HEK293T (cell line): ENCODE results near the gene WDR54.
A peak's percentile ranks its signal among the peaks of the same experiment; 100 is the strongest.

Source experiments
- CTCF ChIA-PET: fragments of 350-600 bp; formaldehyde crosslinking; extraction: SDS; loops from one replicate; lab custom pipeline; 2021; ENCODE audit warnings: antibody characterized with exemption, inconsistent platforms; lab: Yijun Ruan, JAX
- POLR2A ChIA-PET: fragments of 350-600 bp; formaldehyde crosslinking; extraction: SDS; loops from one replicate; lab custom pipeline; 2020; ENCODE audit warnings: antibody characterized with exemption, inconsistent platforms; lab: Yijun Ruan, JAX
- DNase-seq: peaks from one replicate; pipeline ENCODE4 v3.0.0; 2012; ENCODE audit warnings: mixed read lengths; ENCODE audit errors: extremely low spot score
- ARNT ChIP-seq: fragments of 450-650 bp; IDR thresholded peaks from 2 replicates; pipeline ENCODE4 v1.6.1; 2017; ENCODE audit warnings: mild to moderate bottlenecking
- BHLHE40 ChIP-seq: fragments of 450-650 bp; IDR thresholded peaks from 2 replicates; pipeline ENCODE4 v1.6.1; 2016; ENCODE audit warnings: mild to moderate bottlenecking, moderate library complexity, borderline replicate concordance
- CTBP1 ChIP-seq: fragments of 450-650 bp; IDR thresholded peaks from 2 replicates; pipeline ENCODE4 v1.6.1; 2016; ENCODE audit warnings: borderline replicate concordance
- ELF4 ChIP-seq: fragments of 450-650 bp; IDR thresholded peaks from 2 replicates; pipeline ENCODE4 v1.6.1; 2017; ENCODE audit warnings: antibody characterized with exemption
- FOXA1 ChIP-seq: fragments of 450-650 bp; IDR thresholded peaks from 2 replicates; pipeline ENCODE4 v1.6.1; 2016; ENCODE audit warnings: mild to moderate bottlenecking
- FOXK2 ChIP-seq: fragments of 450-650 bp; IDR thresholded peaks from 2 replicates; pipeline ENCODE4 v1.6.1; 2016; ENCODE audit warnings: mild to moderate bottlenecking
- FOXM1 ChIP-seq: fragments of 450-650 bp; IDR thresholded peaks from 2 replicates; pipeline ENCODE4 v1.6.1; 2017; ENCODE audit warnings: mild to moderate bottlenecking, borderline replicate concordance
- HDGF ChIP-seq: fragments of 450-650 bp; IDR thresholded peaks from 2 replicates; pipeline ENCODE4 v1.6.1; 2017; ENCODE audit warnings: antibody characterized with exemption, borderline replicate concordance
- L3MBTL2 ChIP-seq: fragments of 450-650 bp; conservative IDR thresholded peaks from 2 replicates; pipeline ENCODE4 v1.6.1; 2016; ENCODE audit warnings: mild to moderate bottlenecking
- LEF1 ChIP-seq: fragments of 450-650 bp; IDR thresholded peaks from 2 replicates; pipeline ENCODE4 v1.6.1; 2017; ENCODE audit warnings: mild to moderate bottlenecking, borderline replicate concordance
- NFRKB ChIP-seq: fragments of 450-650 bp; IDR thresholded peaks from 2 replicates; pipeline ENCODE4 v1.6.1; 2016; ENCODE audit warnings: mild to moderate bottlenecking, moderate library complexity
- PKNOX1 ChIP-seq: fragments of 450-650 bp; IDR thresholded peaks from 2 replicates; pipeline ENCODE4 v1.6.1; 2016
- SP1 ChIP-seq: fragments of 450-650 bp; IDR thresholded peaks from 2 replicates; pipeline ENCODE4 v1.6.1; 2017
- SUZ12 ChIP-seq: fragments of 450-650 bp; IDR thresholded peaks from 2 replicates; pipeline ENCODE4 v1.6.1; 2016; ENCODE audit warnings: mild to moderate bottlenecking
- TARDBP ChIP-seq: fragments of 450-650 bp; IDR thresholded peaks from 2 replicates; pipeline ENCODE4 v1.6.1; 2016
- ZNF384 ChIP-seq: fragments of 450-650 bp; IDR thresholded peaks from 2 replicates; pipeline ENCODE4 v1.6.1; 2016

WDR54 gene

GRCh38 chr2:74421221-74421870 is at the start of gene WDR54, which contains the start of gene C2orf81:
Gene WDR54 (plus strand): TSS chr2:74421730. CDS start chr2:74422154, 424 bp downstream.
Gene C2orf81 (minus strand): TSS chr2:74421619. CDS start chr2:74421560, 59 bp downstream.
- peak; percentile 97 for DNase-seq
- ChIA-PET CTCF (no interaction called here), POLR2A (interaction anchor here (0.6 to 2.7 kb wide), 10 partner anchors 8 to 80 kb away, joined by 3 to 20 read pairs (median 5); partner anchors contain the start of genes INO80B, MRPL53 and WBP1)
- TF ChIP-seq L3MBTL2: peak; percentile 94
- TF ChIP-seq SUZ12: no peak
- TF ChIP-seq HDGF: no peak

GRCh38 chr2:74372674-74373073 is 48.9 kb upstream of the WDR54 start:
- ChIA-PET CTCF (interaction anchor here (0.7 kb wide), 1 partner anchor 9 kb away, joined by 3 read pairs; no protein-coding TSS in a partner anchor), POLR2A (no interaction called here)
- DNase-seq: no peak
- TF ChIP-seq SUZ12: no peak
- no peak for TF ChIP-seq ARNT
- no peak for TF ChIP-seq TARDBP
- TF ChIP-seq BHLHE40: no peak
- no peak for TF ChIP-seq HDGF

DNA sequence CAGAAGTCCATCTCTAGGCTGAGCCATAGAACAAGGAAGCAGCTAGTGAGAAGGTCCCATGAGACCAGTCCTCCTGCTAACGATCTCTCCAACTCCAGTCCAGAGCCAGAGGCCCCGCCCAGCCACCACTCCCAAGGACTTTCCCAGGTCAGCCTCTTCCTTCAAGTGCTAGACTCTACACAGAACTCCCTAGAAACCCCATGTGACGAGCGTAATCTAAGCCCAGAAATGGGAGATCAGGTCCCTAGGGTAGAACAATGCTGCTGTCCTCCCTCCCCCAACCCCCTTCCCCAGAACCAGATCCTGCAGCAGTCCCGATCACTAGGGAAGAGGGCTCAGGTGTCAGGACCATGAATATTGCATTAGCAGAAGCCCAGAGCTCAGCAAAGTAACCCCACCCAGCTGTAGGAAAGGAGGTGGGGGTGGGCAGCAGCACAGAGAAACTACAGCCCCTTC is 48.3 kb upstream of the WDR54 start:
- CTCF ChIA-PET: no interaction called here
- POLR2A ChIA-PET: no interaction called here
- TF ChIP-seq SUZ12 (no peak), PKNOX1 (no peak), TARDBP (no peak), SP1 (no peak), FOXK2 (no peak), HDGF (no peak), NFRKB (no peak), FOXM1 (no peak), ELF4 (no peak), BHLHE40 (no peak), LEF1 (no peak), ARNT (no peak), L3MBTL2 (no peak), CTBP1 (no peak), FOXA1 (no peak), ZNF384 (no peak)

DNA sequence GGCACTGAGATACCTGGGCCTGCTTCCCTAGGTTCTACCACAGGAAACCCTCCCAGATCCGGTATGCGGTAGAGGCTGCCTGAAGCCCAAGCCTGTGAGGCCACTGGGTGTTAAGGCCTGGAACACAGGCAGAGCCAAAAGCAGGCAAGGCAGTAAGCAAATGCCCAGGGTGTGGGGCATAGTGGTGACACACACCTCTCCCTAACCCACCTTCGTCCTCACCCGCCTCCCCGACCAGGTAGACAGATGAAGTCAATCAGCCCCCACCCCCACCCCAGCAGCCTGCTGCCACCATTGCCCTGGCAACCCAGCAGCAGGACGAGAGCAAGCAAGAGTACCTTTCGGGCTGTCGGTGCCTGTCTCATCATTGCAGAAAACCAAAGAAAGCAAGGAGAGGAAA is 47.5 kb upstream of the WDR54 start:
- POLR2A ChIA-PET: no interaction called here
- DNase-seq: no peak
- TF ChIP-seq FOXM1 (no peak), TARDBP (no peak), SUZ12 (no peak), PKNOX1 (no peak), CTBP1 (no peak), LEF1 (no peak), L3MBTL2 (no peak), ELF4 (no peak), FOXK2 (no peak), HDGF (no peak), SP1 (no peak), BHLHE40 (no peak), ARNT (no peak), NFRKB (no peak), FOXA1 (no peak), ZNF384 (no peak)
- CTCF ChIA-PET: no interaction called here

More for the DNA sequence above, 48.3 kb upstream of the WDR54 start:
- DNase-seq: peak; percentile 34

GRCh38 chr2:74374509-74375205 is 46.9 kb upstream of the WDR54 start:
- CTCF ChIA-PET: interaction anchor here (1.3 kb wide), 1 partner anchor 40 kb away, joined by 3 read pairs; no protein-coding TSS in a partner anchor
- TF ChIP-seq ELF4 (no peak), NFRKB (no peak), HDGF (no peak), SP1 (no peak), FOXM1 (no peak), FOXK2 (no peak), PKNOX1 (no peak), ARNT (no peak), LEF1 (no peak), BHLHE40 (no peak), ZNF384 (no peak), FOXA1 (no peak), SUZ12 (no peak), TARDBP (no peak), L3MBTL2 (no peak), CTBP1 (no peak)
- POLR2A ChIA-PET: interaction anchor here (1.2 kb wide), 1 partner anchor 17 kb away, joined by 6 read pairs; no protein-coding TSS in a partner anchor
- DNase-seq: peak; percentile 43
